Trophoblast cell (in vitro differentiated cells and primary cell): ENCODE results near the gene ZNF853.

Source experiments
- DNase-seq, 2 donors: peaks; one replicate each; pipeline ENCODE4 v3.0.0-alpha.2; 2016
- H2AFZ ChIP-seq: 2 replicates; pipeline ENCODE4 v1.6.1; 2013; ENCODE audit warnings: low read length, moderate library complexity, mild to moderate bottlenecking; ENCODE audit not compliant: insufficient read depth, poor library complexity
- H2AK5ac ChIP-seq: 2 replicates; pipeline ENCODE4 v1.6.1; 2013; ENCODE audit warnings: mild to moderate bottlenecking, low read length
- H2BK120ac ChIP-seq: 2 replicates; pipeline ENCODE4 v1.6.1; 2013; ENCODE audit warnings: low read length, mild to moderate bottlenecking, moderate library complexity; ENCODE audit not compliant: insufficient read depth, poor library complexity
- H2BK12ac ChIP-seq: 2 replicates; pipeline ENCODE4 v1.6.1; 2013; ENCODE audit warnings: mild to moderate bottlenecking, low read length, moderate library complexity
- H2BK5ac ChIP-seq: 2 replicates; pipeline ENCODE4 v1.6.1; 2013; ENCODE audit warnings: low read length, low read depth, moderate library complexity, mild to moderate bottlenecking; ENCODE audit not compliant: poor library complexity
- H3K14ac ChIP-seq: 2 replicates; pipeline ENCODE4 v1.6.1; 2013; ENCODE audit warnings: mild to moderate bottlenecking, low read length
- H3K18ac ChIP-seq: 2 replicates; pipeline ENCODE4 v1.6.1; 2013; ENCODE audit warnings: mild to moderate bottlenecking, low read length
- H3K23ac ChIP-seq: 2 replicates; pipeline ENCODE4 v1.6.1; 2013; ENCODE audit warnings: low read length
- H3K27ac ChIP-seq: 2 replicates; pipeline ENCODE4 v1.5.1; 2013; ENCODE audit warnings: low read depth, mild to moderate bottlenecking, inconsistent platforms, low read length, moderate library complexity
- H3K27me3 ChIP-seq: 2 replicates; pipeline ENCODE4 v1.6.1; 2013; ENCODE audit warnings: inconsistent platforms, mild to moderate bottlenecking, low read length, moderate library complexity; ENCODE audit not compliant: insufficient read depth
- H3K36me3 ChIP-seq, 2 experiments: 1 replicate in 1 of 2; 2 replicates in 1 of 2; pipeline ENCODE4 v1.6.1; 2013; ENCODE audit warnings: low read length in 2 of 2, mild to moderate bottlenecking in 2 of 2, moderate library complexity in 1 of 2; ENCODE audit not compliant: insufficient read depth in 2 of 2, control insufficient read depth in 1 of 2
- H3K4ac ChIP-seq: 2 replicates; pipeline ENCODE4 v1.6.1; 2013; ENCODE audit warnings: low read depth, mild to moderate bottlenecking, low read length, moderate library complexity
- H3K4me1 ChIP-seq, 2 experiments: 1 replicate in 1 of 2; 2 replicates in 1 of 2; pipeline ENCODE4 v1.6.1; 2013; ENCODE audit warnings: low read length in 2 of 2, mild to moderate bottlenecking in 2 of 2, moderate library complexity in 1 of 2; ENCODE audit not compliant: insufficient read depth in 2 of 2, control insufficient read depth in 1 of 2
- H3K4me2 ChIP-seq: 2 replicates; pipeline ENCODE4 v1.6.1; 2013; ENCODE audit warnings: inconsistent platforms, mild to moderate bottlenecking, low read length, moderate library complexity
- H3K4me3 ChIP-seq: 2 replicates; pipeline ENCODE4 v1.5.1; 2013; ENCODE audit warnings: mild to moderate bottlenecking, low read depth, low read length, inconsistent platforms
- H3K79me1 ChIP-seq: one replicate; pipeline ENCODE4 v1.6.1; 2013; ENCODE audit warnings: low read length
- H3K79me2 ChIP-seq: 2 replicates; pipeline ENCODE4 v1.6.1; 2013; ENCODE audit warnings: low read length, mild to moderate bottlenecking; ENCODE audit not compliant: control insufficient read depth, insufficient read depth, poor library complexity
- H3K9ac ChIP-seq: 2 replicates; pipeline ENCODE4 v1.6.1; 2013; ENCODE audit warnings: mild to moderate bottlenecking, low read length
- H3K9me3 ChIP-seq: 2 replicates; pipeline ENCODE4 v1.6.1; 2013; ENCODE audit warnings: low read depth, mild to moderate bottlenecking, control low read depth, inconsistent platforms, low read length; ENCODE audit not compliant: insufficient read depth
- H4K12ac ChIP-seq: 2 replicates; pipeline ENCODE4 v1.6.1; 2013; ENCODE audit warnings: low read depth, mild to moderate bottlenecking, low read length, moderate library complexity
- H4K8ac ChIP-seq: 2 replicates; pipeline ENCODE4 v1.6.1; 2013; ENCODE audit warnings: low read depth, mild to moderate bottlenecking, low read length, moderate library complexity
- H4K91ac ChIP-seq: one replicate; pipeline ENCODE4 v1.6.1; 2013; ENCODE audit warnings: low read depth, mild to moderate bottlenecking, low read length, moderate library complexity
- WGBS: extraction: QIAGEN DNeasy Blood & Tissue Kit; methylation state at CpG from one replicate; pipeline ENCODE4 v1.1.7; 2013; ENCODE audit warnings: missing lambda C conversion rate; ENCODE audit not compliant: insufficient read length, insufficient coverage; ENCODE audit errors: extremely low coverage; 5-methylcytosine and 5-hydroxymethylcytosine counted together

ZNF853 gene

DNA sequence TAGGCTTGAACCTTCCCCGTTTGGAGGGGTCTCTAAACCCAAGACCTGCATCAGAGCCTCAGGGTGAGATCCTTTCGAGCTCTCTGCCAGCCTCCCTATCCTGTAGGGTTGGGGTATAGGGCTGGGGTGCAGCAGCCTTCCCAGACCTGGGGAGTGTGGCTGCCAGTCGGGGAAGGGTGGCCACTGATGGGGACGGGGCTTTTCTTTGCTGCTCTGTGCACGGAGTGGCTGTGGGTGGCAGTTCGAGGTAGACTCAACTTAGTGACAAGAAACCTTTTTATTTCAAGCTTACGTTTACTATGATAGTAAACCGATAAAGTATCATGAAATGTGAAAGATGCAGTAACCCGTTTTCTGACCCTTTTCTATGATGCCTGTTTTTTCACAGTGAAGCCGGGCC lies 34.7 kb downstream of the ZNF853 start:
- H2AK5ac ChIP-seq = no peak overlapping the region
- H3K79me2 ChIP-seq = no peaks in the 10 kb centered on the region
- H3K4ac ChIP-seq = no peak overlapping the region
- WGBS = no CpG with 5 or more reads among the region's 10 CpGs
- H3K36me3 ChIP-seq = peaks cover 85 to 88% of the 10 kb centered on the region in 2 experiments
- no peak overlapping the region for H4K12ac ChIP-seq
- H3K23ac ChIP-seq = no peak overlapping the region
- no peaks in the 10 kb centered on the region for H3K4me1 ChIP-seq
- H3K79me1 ChIP-seq = no peaks in the 10 kb centered on the region
- H4K8ac ChIP-seq = no peak overlapping the region
- no peak overlapping the region for H3K27ac ChIP-seq
- H3K27me3 ChIP-seq = no peaks in the 10 kb centered on the region
- no peak overlapping the region for H2BK12ac ChIP-seq
- H3K14ac ChIP-seq = no peak overlapping the region
- H3K4me2 ChIP-seq = no peak overlapping the region
- H2BK120ac ChIP-seq = no peak overlapping the region
- no peak overlapping the region for H4K91ac ChIP-seq
- H3K4me3 ChIP-seq = no peak overlapping the region
- H2AFZ ChIP-seq = no peak overlapping the region
- no peak overlapping the region for H2BK5ac ChIP-seq
- no peak overlapping the region for H3K18ac ChIP-seq
- no peak for DNase-seq
- no peak overlapping the region for H3K9ac ChIP-seq
- H3K9me3 ChIP-seq = peaks cover 18% of the 10 kb centered on the region

DNA sequence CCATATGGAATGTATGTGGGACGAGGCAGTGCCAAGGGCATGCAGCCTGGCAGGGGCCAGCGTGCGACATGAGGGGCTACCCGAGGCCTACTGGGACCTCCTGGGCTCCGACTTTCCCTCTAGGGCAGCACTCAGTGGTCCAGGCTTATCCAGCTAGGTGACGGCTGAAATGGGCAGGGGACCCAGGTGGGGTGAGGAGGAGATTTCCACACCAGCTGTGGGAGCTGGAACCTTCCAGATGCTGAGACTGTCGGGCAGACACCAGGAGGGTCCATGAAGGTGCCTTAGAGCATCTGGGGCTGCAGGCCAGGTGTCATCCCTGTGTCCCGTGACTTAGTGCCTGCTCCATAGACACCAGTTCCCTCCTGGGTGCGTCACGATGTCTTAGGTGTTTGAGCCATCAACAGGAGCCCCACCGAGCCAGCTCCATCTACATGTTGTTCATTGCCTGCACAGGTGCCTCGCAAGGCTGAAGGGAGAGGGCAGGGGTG lies 35.2 kb downstream of the ZNF853 start:
- Histone ChIP-seq H3K4me2 (no peak overlapping the region), H4K91ac (no peak overlapping the region), H2AK5ac (no peak overlapping the region), H4K12ac (no peak overlapping the region), H4K8ac (no peak overlapping the region), H3K79me1 (no peaks in the 10 kb centered on the region), H2BK12ac (no peak overlapping the region), H3K4me1 (no peaks in the 10 kb centered on the region), H2BK120ac (no peak overlapping the region), H3K18ac (no peak overlapping the region), H3K9ac (no peak overlapping the region), H3K36me3 (peaks cover 89 to 91% of the 10 kb centered on the region in 2 experiments), H2AFZ (no peak overlapping the region), H3K79me2 (no peaks in the 10 kb centered on the region), H3K23ac (no peak overlapping the region), H3K9me3 (peaks cover 19% of the 10 kb centered on the region), H2BK5ac (no peak overlapping the region), H3K4ac (no peak overlapping the region), H3K14ac (no peak overlapping the region), H3K27me3 (no peaks in the 10 kb centered on the region), H3K27ac (no peak overlapping the region), H3K4me3 (no peak overlapping the region)
- WGBS = no CpG with 5 or more reads among the region's 12 CpGs
- no peak for DNase-seq

DNA sequence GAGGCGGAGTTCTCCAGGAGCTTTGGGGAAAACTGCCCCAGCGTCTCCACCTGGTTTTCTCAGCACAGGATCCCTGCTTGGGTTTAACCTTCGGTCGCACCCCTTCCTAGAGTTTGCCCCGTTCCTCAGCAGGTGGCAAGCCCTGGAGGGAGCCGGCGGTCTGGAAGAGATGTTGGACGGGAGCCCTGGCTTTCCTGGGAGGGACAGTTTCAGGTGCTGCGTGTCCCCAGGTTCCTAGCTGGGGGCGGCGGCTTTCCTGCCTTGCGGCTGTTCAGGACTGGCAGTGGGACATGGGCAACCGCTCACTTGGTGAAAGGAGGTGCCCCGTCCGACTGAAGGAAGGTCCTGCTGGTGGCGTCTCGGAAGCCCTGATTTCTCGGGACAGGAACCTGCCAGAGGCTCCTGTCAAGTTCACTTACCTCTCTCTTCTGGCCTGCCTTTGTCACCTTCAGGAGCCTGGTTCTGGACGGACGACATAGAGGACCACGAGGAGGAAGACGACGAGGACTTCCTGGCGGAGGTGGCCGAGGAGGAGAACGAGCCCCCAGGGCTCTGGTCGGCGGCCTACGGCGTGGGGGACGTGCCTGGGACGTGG lies 36.5 kb downstream of the ZNF853 start:
- no peaks in the 10 kb centered on the region for H3K27me3 ChIP-seq
- no peak overlapping the region for H2BK12ac ChIP-seq
- H3K4me1 ChIP-seq = no peaks in the 10 kb centered on the region
- no peaks in the 10 kb centered on the region for H3K79me1 ChIP-seq
- no peak overlapping the region for H3K4me2 ChIP-seq
- no peak for DNase-seq
- no peak overlapping the region for H2AFZ ChIP-seq
- H3K4ac ChIP-seq = no peak overlapping the region
- H3K4me3 ChIP-seq = no peak overlapping the region
- H3K27ac ChIP-seq = no peak overlapping the region
- H3K9ac ChIP-seq = no peak overlapping the region
- peaks cover 78 to 81% of the 10 kb centered on the region in 2 experiments for H3K36me3 ChIP-seq
- no peak overlapping the region for H4K91ac ChIP-seq
- H3K79me2 ChIP-seq = no peaks in the 10 kb centered on the region
- H3K9me3 ChIP-seq = peaks cover 21% of the 10 kb centered on the region
- H3K18ac ChIP-seq = no peak overlapping the region
- H2AK5ac ChIP-seq = no peak overlapping the region
- H3K14ac ChIP-seq = no peak overlapping the region
- no peak overlapping the region for H4K12ac ChIP-seq
- H3K23ac ChIP-seq = no peak overlapping the region
- no peak overlapping the region for H2BK5ac ChIP-seq
- no peak overlapping the region for H4K8ac ChIP-seq
- WGBS = no CpG with 5 or more reads among the region's 32 CpGs
- H2BK120ac ChIP-seq = no peak overlapping the region

DNA sequence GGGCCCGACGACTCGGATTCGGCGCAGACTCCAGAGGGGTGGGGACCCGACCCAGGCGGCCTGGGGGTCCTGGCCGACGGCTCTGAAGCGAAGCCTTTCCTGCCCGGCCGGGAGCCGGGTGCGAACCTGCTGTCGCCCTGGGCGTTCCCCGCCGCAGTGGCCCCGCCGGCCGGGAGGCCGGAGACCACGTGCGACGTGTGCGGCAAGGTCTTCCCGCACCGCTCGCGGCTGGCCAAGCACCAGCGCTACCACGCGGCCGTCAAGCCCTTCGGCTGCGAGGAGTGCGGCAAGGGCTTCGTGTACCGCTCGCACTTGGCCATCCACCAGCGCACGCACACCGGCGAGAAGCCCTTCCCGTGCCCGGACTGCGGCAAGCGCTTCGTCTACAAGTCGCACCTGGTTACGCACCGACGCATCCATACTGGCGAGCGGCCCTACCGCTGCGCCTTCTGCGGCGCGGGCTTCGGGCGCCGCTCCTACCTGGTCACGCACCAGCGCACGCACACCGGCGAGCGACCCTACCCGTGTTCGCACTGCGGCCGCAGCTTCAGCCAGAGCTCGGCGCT lies 37.1 kb downstream of the ZNF853 start:
- Histone ChIP-seq H2BK120ac (no peak overlapping the region), H3K36me3 (peaks cover 72 to 76% of the 10 kb centered on the region in 2 experiments), H3K9me3 (peaks cover 21% of the 10 kb centered on the region), H3K9ac (no peak overlapping the region), H3K79me1 (no peaks in the 10 kb centered on the region), H4K12ac (no peak overlapping the region), H3K4me3 (peak overlapping the region; percentile 43), H4K8ac (no peak overlapping the region), H2AK5ac (no peak overlapping the region), H4K91ac (no peak overlapping the region), H3K14ac (no peak overlapping the region), H3K4me1 (no peaks in the 10 kb centered on the region), H3K23ac (no peak overlapping the region), H3K18ac (no peak overlapping the region), H2BK12ac (no peak overlapping the region), H3K27me3 (no peaks in the 10 kb centered on the region), H2BK5ac (no peak overlapping the region), H3K4ac (no peak overlapping the region), H2AFZ (no peak overlapping the region), H3K4me2 (no peak overlapping the region), H3K27ac (no peak overlapping the region), H3K79me2 (no peaks in the 10 kb centered on the region)
- no peak for DNase-seq
- no CpG with 5 or more reads among the region's 75 CpGs for WGBS
